OCI-LY1 (cell line): ENCODE results near the gene UGCG.

Source experiments
- EZH2 ChIP-seq: fragments of 200-600 bp; sonication (generic), shearing (Covaris generic); IDR thresholded peaks from 2 replicates; pipeline ENCODE4 v1.8.0; 2017; ENCODE audit warnings: borderline replicate concordance, mixed run types, mild to moderate bottlenecking, antibody characterized with exemption, low read length, moderate library complexity, mixed read lengths
- TF ChIP-seq, protein P1 (sequence below): fragments of 200-600 bp; sonication (generic), shearing (Covaris generic); IDR thresholded peaks from 2 replicates; pipeline ENCODE4 v1.5.1; 2017; ENCODE audit warnings: mild to moderate bottlenecking, antibody characterized with exemption, low read length, moderate library complexity, mixed read lengths

DNA sequence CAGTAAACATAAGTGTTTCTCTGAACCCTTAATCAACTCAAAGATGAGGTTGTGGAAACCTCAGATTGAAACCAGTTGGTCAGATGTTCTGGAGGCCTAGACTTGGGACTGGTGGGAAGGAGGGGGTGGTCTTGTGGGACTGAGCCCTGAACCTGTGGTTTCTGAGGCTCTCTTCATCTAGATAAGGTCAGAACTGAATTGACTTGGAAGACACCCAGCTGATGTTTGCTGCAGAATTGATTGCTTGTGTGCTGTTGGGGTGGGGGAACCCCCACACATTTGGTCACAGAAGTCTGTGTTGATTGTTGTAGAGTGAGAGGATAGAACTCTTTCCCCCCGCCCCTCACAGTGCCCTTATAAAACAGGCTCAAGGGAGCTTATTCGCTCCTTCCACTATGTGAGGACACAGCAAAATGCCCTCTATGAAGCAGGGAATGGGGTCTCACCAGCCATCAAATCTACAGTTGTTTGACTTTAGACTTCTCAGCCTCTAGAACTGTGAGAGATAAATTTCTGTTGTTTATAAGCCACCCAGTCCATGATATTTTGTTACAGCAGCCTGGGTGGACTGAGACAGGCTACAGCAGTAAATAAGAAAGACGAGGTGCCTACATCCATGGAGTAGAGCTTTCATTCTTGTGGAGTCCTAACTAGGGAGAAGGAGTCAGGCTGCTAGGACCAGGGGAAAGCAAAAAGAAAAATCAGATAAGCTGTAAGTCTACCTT, 25.7 kb upstream of the UGCG start:
- TF ChIP-seq, protein P1, sequence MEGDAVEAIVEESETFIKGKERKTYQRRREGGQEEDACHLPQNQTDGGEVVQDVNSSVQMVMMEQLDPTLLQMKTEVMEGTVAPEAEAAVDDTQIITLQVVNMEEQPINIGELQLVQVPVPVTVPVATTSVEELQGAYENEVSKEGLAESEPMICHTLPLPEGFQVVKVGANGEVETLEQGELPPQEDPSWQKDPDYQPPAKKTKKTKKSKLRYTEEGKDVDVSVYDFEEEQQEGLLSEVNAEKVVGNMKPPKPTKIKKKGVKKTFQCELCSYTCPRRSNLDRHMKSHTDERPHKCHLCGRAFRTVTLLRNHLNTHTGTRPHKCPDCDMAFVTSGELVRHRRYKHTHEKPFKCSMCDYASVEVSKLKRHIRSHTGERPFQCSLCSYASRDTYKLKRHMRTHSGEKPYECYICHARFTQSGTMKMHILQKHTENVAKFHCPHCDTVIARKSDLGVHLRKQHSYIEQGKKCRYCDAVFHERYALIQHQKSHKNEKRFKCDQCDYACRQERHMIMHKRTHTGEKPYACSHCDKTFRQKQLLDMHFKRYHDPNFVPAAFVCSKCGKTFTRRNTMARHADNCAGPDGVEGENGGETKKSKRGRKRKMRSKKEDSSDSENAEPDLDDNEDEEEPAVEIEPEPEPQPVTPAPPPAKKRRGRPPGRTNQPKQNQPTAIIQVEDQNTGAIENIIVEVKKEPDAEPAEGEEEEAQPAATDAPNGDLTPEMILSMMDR = no peak
- TF ChIP-seq EZH2 = no peak
